Activated CD4-positive, alpha-beta T cell treated with anti-CD3 and anti-CD28 coated beads for 4 hours (primary cell): ENCODE data around the gene CCL4L2.
"Not testable (repeated sequence)": the region's sequence is repeated elsewhere in the genome, so short reads cannot be mapped to it uniquely, and the experiment has no call there.

Source experiments
- DNase-seq, 2 donors: peaks; one replicate each; pipeline ENCODE4 v3.0.0-alpha.2; 2020

CCL4L2 gene

GRCh38 chr17:36195434-36196130 is 15.3 kb upstream of the CCL4L2 start:
- DNase-seq, result no peak

GRCh38 chr17:36196131-36196486 is 14.8 kb upstream of the CCL4L2 start:
- DNase-seq, result no peak

GRCh38 chr17:36197387-36197703 is 13.5 kb upstream of the CCL4L2 start:
- DNase-seq, result no peak

- no peak for DNase-seq
Observed at GRCh38 chr17:36198831-36199465, 11.9 kb upstream of the CCL4L2 start.

- DNase-seq, result not testable (repeated sequence)
Observed at GRCh38 chr17:36201102-36201501, 9.8 kb upstream of the CCL4L2 start.

GRCh38 chr17:36201506-36201905 is 9.4 kb upstream of the CCL4L2 start:
- not testable (repeated sequence) for DNase-seq

GRCh38 chr17:36203335-36203734 is 7.5 kb upstream of the CCL4L2 start:
- no peak for DNase-seq

GRCh38 chr17:36204724-36205500 is 6.0 kb upstream of the CCL4L2 start:
- DNase-seq, result no peak

GRCh38 chr17:36205637-36206485 is 5.0 kb upstream of the CCL4L2 start:
- DNase-seq, result no peak

- DNase-seq, result not testable (repeated sequence)
Observed at GRCh38 chr17:36206486-36206821, 4.4 kb upstream of the CCL4L2 start.

GRCh38 chr17:36207383-36207782 is 3.5 kb upstream of the CCL4L2 start:
- DNase-seq, result not testable (repeated sequence)

GRCh38 chr17:36209575-36209974 is 1.3 kb upstream of the CCL4L2 start:
- no peak for DNase-seq

GRCh38 chr17:36211484-36212271 is 815 bp downstream of the CCL4L2 start:
- DNase-seq, result not testable (repeated sequence)

- no peak for DNase-seq
Observed at GRCh38 chr17:36212272-36212605, 1.4 kb downstream of the CCL4L2 start.

GRCh38 chr17:36212966-36213365 is 2.1 kb downstream of the CCL4L2 start:
- DNase-seq, result no peak

GRCh38 chr17:36213695-36214094 is 2.8 kb downstream of the CCL4L2 start:
- DNase-seq, result no peak

- DNase-seq, result no peak
Observed at GRCh38 chr17:36214918-36215317, 4.1 kb downstream of the CCL4L2 start.

- DNase-seq, result not testable (repeated sequence)
Observed at GRCh38 chr17:36215406-36216308, 4.8 kb downstream of the CCL4L2 start.

GRCh38 chr17:36219556-36219955 is 8.7 kb downstream of the CCL4L2 start:
- DNase-seq, result not testable (repeated sequence)

- not testable (repeated sequence) for DNase-seq
Observed at GRCh38 chr17:36220737-36221580, 10.1 kb downstream of the CCL4L2 start.
